SK-N-SH (cell line): ENCODE data around the gene SERINC2. TPM values are rescaled to one million over a fixed set of nuclear protein-coding genes. Genes with fewer than 3 reads are reported as not detected.
"Not testable (repeated sequence)": the region's sequence is repeated elsewhere in the genome, so short reads cannot be mapped to it uniquely, and the experiment has no call there.

ENCODE experiments used
- CTCF ChIA-PET: fragments of 300-600, 350-600 bp; formaldehyde crosslinking; extraction: SDS; loops from one replicate; lab custom pipeline; 2021; lab: Yijun Ruan, JAX
- POLR2A ChIA-PET: fragments of 350-600 bp; sonication (Branson Sonifier 250); formaldehyde crosslinking; extraction: SDS; loops from one replicate; lab custom pipeline; 2020; ENCODE audit warnings: antibody characterized with exemption, inconsistent platforms; lab: Yijun Ruan, JAX
- DNase-seq: peaks from one replicate; pipeline ENCODE4 v3.0.0; 2012
- H2AFZ ChIP-seq: fragments of 200-600 bp; sonication (generic); 2 replicates; pipeline ENCODE4 v1.8.1; 2016; ENCODE audit warnings: antibody characterized with exemption, mild to moderate bottlenecking, low read depth
- H3F3A ChIP-seq: fragments of 200-600 bp; sonication (generic); replicated peaks from 2 replicates; pipeline ENCODE3; 2016; ENCODE audit warnings: antibody characterized with exemption, mild to moderate bottlenecking; ENCODE audit not compliant: insufficient read depth
- H3K27ac ChIP-seq, 2 experiments: fragments of 200-500 bp in 1 of 2; fragments of 200-600 bp in 1 of 2; sonication (Bioruptor generic) in 1 of 2; sonication (generic), shearing (Covaris generic) in 1 of 2; 2 replicates each; pipeline versions ENCODE4 v1.5.1 to v1.6.1; 2014 to 2016; ENCODE audit warnings: low read depth in 2 of 2, inconsistent platforms in 1 of 2, low read length in 1 of 2, mild to moderate bottlenecking in 1 of 2, mixed read lengths in 1 of 2
- H3K27me3 ChIP-seq: fragments of 200-600 bp; sonication (generic), shearing (Covaris generic); 2 replicates; pipeline ENCODE4 v1.6.1; 2016; ENCODE audit warnings: mixed run types; ENCODE audit not compliant: insufficient read depth
- H3K36me3 ChIP-seq, 2 experiments: fragments of 200-500 bp in 1 of 2; fragments of 200-600 bp in 1 of 2; sonication (Bioruptor generic) in 1 of 2; sonication (generic) in 1 of 2; replicated peaks in 1 of 2; 2 replicates each; pipeline versions ENCODE3 to v1.5.1; 2014 to 2016; ENCODE audit warnings: low read length in 1 of 2, mild to moderate bottlenecking in 1 of 2; ENCODE audit not compliant: insufficient read depth in 2 of 2, control insufficient read depth in 1 of 2
- H3K4me1 ChIP-seq, 2 experiments: fragments of 200-500 bp in 1 of 2; fragments of 200-600 bp in 1 of 2; sonication (Bioruptor generic) in 1 of 2; sonication (generic), shearing (Covaris generic) in 1 of 2; 2 replicates each; pipeline versions ENCODE4 v1.5.1 to v1.6.1; 2014 to 2016; ENCODE audit warnings: low read depth in 1 of 2, low read length in 1 of 2, mixed run types in 1 of 2; ENCODE audit not compliant: insufficient read depth in 2 of 2, control insufficient read depth in 1 of 2
- H3K4me2 ChIP-seq: fragments of 200-600 bp; sonication (generic), shearing (Covaris generic); 2 replicates; pipeline ENCODE4 v1.6.1; 2017; ENCODE audit warnings: mixed run types
- H3K4me3 ChIP-seq, 2 experiments: fragments of 200-500 bp in 1 of 2; fragments of 200-600 bp in 1 of 2; sonication (Bioruptor generic) in 1 of 2; sonication (generic), shearing (Covaris generic) in 1 of 2; 2 replicates each; pipeline versions ENCODE4 v1.5.1 to v1.8.1; 2014 to 2016; ENCODE audit warnings: low read depth in 2 of 2, inconsistent platforms in 1 of 2, low read length in 1 of 2, mild to moderate bottlenecking in 1 of 2, mixed read lengths in 1 of 2, moderate library complexity in 1 of 2
- H3K79me2 ChIP-seq: fragments of 200-600 bp; sonication (generic); 2 replicates; pipeline ENCODE4 v1.8.1; 2017; ENCODE audit warnings: mild to moderate bottlenecking; ENCODE audit not compliant: insufficient read depth
- H3K9ac ChIP-seq: fragments of 200-600 bp; sonication (generic); 2 replicates; pipeline ENCODE4 v1.6.1; 2017; ENCODE audit warnings: mixed run types
- H3K9me2 ChIP-seq: fragments of 200-600 bp; sonication (generic); 2 replicates; pipeline ENCODE4 v1.6.1; 2017; ENCODE audit warnings: mixed run types
- H3K9me3 ChIP-seq: fragments of 200-600 bp; sonication (generic); 2 replicates; pipeline ENCODE4 v1.6.1; 2017; ENCODE audit warnings: mixed run types, mild to moderate bottlenecking, moderate library complexity
- H4K20me1 ChIP-seq: fragments of 200-600 bp; sonication (generic); 2 replicates; pipeline ENCODE4 v1.6.1; 2017; ENCODE audit warnings: mild to moderate bottlenecking, mixed run types; ENCODE audit not compliant: insufficient read depth
- FOXJ3 ChIP-seq: sonication (generic); formaldehyde crosslinking; IDR thresholded peaks from 2 replicates; pipeline ENCODE4 v1.5.1; 2020; ENCODE audit warnings: mild to moderate bottlenecking, missing genetic modification reagents
- GATA2 ChIP-seq: sonication (generic); formaldehyde crosslinking; IDR thresholded peaks from 2 replicates; pipeline ENCODE4 v1.5.0; 2020; ENCODE audit warnings: mild to moderate bottlenecking, missing genetic modification reagents
- IRF3 ChIP-seq: fragments of 150-350 bp; IDR thresholded peaks from 2 replicates; pipeline ENCODE4 v1.6.1; 2016; ENCODE audit warnings: mild to moderate bottlenecking, low read depth, low read length
- MEF2A ChIP-seq: IDR thresholded peaks from 2 replicates; pipeline ENCODE4 v1.4.0; 2012; ENCODE audit warnings: low read depth, borderline replicate concordance
- MXI1 ChIP-seq: IDR thresholded peaks from 2 replicates; pipeline ENCODE4 v1.6.1; 2012; ENCODE audit warnings: mild to moderate bottlenecking, low read depth, low read length, improper control_type of control experiment
- RAD21 ChIP-seq: IDR thresholded peaks from 2 replicates; pipeline ENCODE4 v1.6.1; 2012; ENCODE audit warnings: mild to moderate bottlenecking, low read length
- RFX5 ChIP-seq: IDR thresholded peaks from 2 replicates; pipeline ENCODE4 v1.6.1; 2012; ENCODE audit warnings: mild to moderate bottlenecking, improper control_type of control experiment, low read length
- SMC3 ChIP-seq: IDR thresholded peaks from 2 replicates; pipeline ENCODE4 v1.6.1; 2012; ENCODE audit warnings: low read depth, low read length, improper control_type of control experiment
- USF1 ChIP-seq: IDR thresholded peaks from 2 replicates; pipeline ENCODE4 v1.4.0; 2012; ENCODE audit warnings: low read depth, borderline replicate concordance
- USF2 ChIP-seq: fragments of 150-350 bp; IDR thresholded peaks from 2 replicates; pipeline ENCODE4 v1.6.1; 2017; ENCODE audit warnings: antibody characterized with exemption, low read length, low read depth, borderline replicate concordance
- ZBTB33 ChIP-seq: IDR thresholded peaks from 2 replicates; pipeline ENCODE4 v1.4.0; 2012; ENCODE audit warnings: low read depth, borderline replicate concordance
- WGBS: methylation state at CpG from one replicate; pipeline ENCODE4 v1.1.6; 2017; ENCODE audit warnings: low lambda C conversion rate; 5-methylcytosine and 5-hydroxymethylcytosine counted together
- polyA plus RNA-seq, 3 experiments: library from polyadenylated mRNA; depleted of rRNA; stranded (reverse); fragments of >200 nt; gene quantifications; 2 replicates each; pipeline ENCODE4 v1.2.3, GENCODE V29; 2012

Gene SERINC2
- polyA plus RNA-seq, 1 of the 3 experiments (the other 2 are of a cell fraction): 22.2 TPM

- H2AFZ ChIP-seq: no peak overlapping the region
- TF ChIP-seq RAD21 (no peak), IRF3 (no peak), USF2 (no peak), RFX5 (no peak), FOXJ3 (CRISPR knock-in tag) (no peak), GATA2 (no peak), SMC3 (no peak), USF1 (no peak), MEF2A (no peak), ZBTB33 (no peak), MXI1 (no peak)
- 43% methylated on average over 2 of the region's 2 CpGs for WGBS
Measured at GRCh38 chr1:31479811-31480210, 66.8 kb downstream of the SERINC2 start.

DNA sequence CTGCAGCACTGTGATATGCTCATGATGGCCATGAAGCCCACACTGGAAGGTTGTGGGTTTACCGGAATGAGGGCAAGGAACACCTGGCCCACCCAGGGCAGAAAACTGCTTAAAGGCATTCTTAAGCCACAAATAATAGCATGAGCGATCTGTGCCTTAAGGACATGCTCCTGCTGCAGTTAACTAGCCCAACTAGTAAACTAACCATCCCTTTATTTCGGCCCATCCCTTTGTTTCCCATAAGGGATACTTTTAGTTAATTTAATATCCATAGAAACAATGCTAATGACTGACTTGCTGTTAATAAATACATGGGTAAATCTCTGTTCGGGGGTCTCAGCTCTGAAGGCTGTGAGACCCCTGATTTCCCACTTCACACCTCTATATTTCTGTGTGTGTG, 67.4 kb downstream of the SERINC2 start:
- H3F3A ChIP-seq, H3K4me3 ChIP-seq, H3K27ac ChIP-seq, H3K9ac ChIP-seq, H3K9me2 ChIP-seq, POLR2A ChIA-PET, H3K4me2 ChIP-seq, H4K20me1 ChIP-seq, CTCF ChIA-PET, H3K4me1 ChIP-seq, H3K36me3 ChIP-seq, H3K79me2 ChIP-seq, H2AFZ ChIP-seq, DNase-seq, H3K27me3 ChIP-seq, H3K9me3 ChIP-seq: not testable (repeated sequence)
- WGBS: 53% methylated on average over 4 of the region's 4 CpGs

More at GRCh38 chr1:31479811-31480210, 66.8 kb downstream of the SERINC2 start:
- no peaks in the 10 kb centered on the region for H3K79me2 ChIP-seq
- H3K4me2 ChIP-seq: no peak overlapping the region
- POLR2A ChIA-PET: no interaction called here
- H3K9me2 ChIP-seq: no peaks in the 10 kb centered on the region
- H3K9ac ChIP-seq: no peak overlapping the region
- H3K36me3 ChIP-seq: no peaks in the 10 kb centered on the region
- H3K9me3 ChIP-seq: no peaks in the 10 kb centered on the region
- CTCF ChIA-PET: no interaction called here
- H3F3A ChIP-seq: no peaks in the 10 kb centered on the region
- no peak overlapping the region for H3K4me3 ChIP-seq
- no peak overlapping the region for H3K27ac ChIP-seq
- H4K20me1 ChIP-seq: no peaks in the 10 kb centered on the region
- DNase-seq: no peak
- H3K4me1 ChIP-seq: peaks cover 0 to 10% of the 10 kb centered on the region in 2 experiments; a peak in 1 of 4 replicates
- H3K27me3 ChIP-seq: no peaks in the 10 kb centered on the region; the same call in 1 of the 2 replicates
